OCI-LY3 (cell line): ENCODE measurements around the gene GALNT16.

Source experiments
- EZH2phosphoT487 ChIP-seq: fragments of 200-600 bp; shearing (Covaris generic); IDR thresholded peaks from 2 replicates; pipeline ENCODE4 v1.6.1; 2018; ENCODE audit warnings: antibody characterized with exemption, mixed run types, low read depth
- TF ChIP-seq, protein P1 (sequence below): fragments of 200-600, 300-600 bp; sonication (generic); IDR thresholded peaks from 2 replicates; pipeline ENCODE4 v1.5.1; 2014; ENCODE audit warnings: antibody characterized with exemption, low read length, low read depth

GRCh38 chr14:69363055-69363454 lies 103.1 kb downstream of the GALNT16 start:
- TF ChIP-seq, protein P1, sequence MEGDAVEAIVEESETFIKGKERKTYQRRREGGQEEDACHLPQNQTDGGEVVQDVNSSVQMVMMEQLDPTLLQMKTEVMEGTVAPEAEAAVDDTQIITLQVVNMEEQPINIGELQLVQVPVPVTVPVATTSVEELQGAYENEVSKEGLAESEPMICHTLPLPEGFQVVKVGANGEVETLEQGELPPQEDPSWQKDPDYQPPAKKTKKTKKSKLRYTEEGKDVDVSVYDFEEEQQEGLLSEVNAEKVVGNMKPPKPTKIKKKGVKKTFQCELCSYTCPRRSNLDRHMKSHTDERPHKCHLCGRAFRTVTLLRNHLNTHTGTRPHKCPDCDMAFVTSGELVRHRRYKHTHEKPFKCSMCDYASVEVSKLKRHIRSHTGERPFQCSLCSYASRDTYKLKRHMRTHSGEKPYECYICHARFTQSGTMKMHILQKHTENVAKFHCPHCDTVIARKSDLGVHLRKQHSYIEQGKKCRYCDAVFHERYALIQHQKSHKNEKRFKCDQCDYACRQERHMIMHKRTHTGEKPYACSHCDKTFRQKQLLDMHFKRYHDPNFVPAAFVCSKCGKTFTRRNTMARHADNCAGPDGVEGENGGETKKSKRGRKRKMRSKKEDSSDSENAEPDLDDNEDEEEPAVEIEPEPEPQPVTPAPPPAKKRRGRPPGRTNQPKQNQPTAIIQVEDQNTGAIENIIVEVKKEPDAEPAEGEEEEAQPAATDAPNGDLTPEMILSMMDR: peak; percentile 86
- TF ChIP-seq EZH2phosphoT487: no peak
